Stimulated activated naive CD4-positive, alpha-beta T cell (primary cell): ENCODE data around the gene CD37.
"Not testable (repeated sequence)": the region's sequence is repeated elsewhere in the genome, so short reads cannot be mapped to it uniquely, and the experiment has no call there.

ENCODE experiments used
- DNase-seq, 6 experiments: peaks; one replicate each; lab custom pipeline; 2025; lab: John Stamatoyannopoulos, UW

The CD37 gene

GRCh38 chr19:49347835-49348234 is 12.6 kb downstream of the CD37 start:
- no peak for DNase-seq

- no peak for DNase-seq
These were observed 13.3 kb downstream of the CD37 start for GRCh38 chr19:49348305-49349189.

- no peak for DNase-seq
These were observed 14.4 kb downstream of the CD37 start for GRCh38 chr19:49349567-49349966.

- DNase-seq, result no peak
These were observed 20.7 kb downstream of the CD37 start for GRCh38 chr19:49355909-49356353.

GRCh38 chr19:49356382-49356781 is 21.2 kb downstream of the CD37 start:
- DNase-seq, result no peak

GRCh38 chr19:49357186-49357585 is 22.0 kb downstream of the CD37 start:
- no peak for DNase-seq

- no peak for DNase-seq
These were observed 24.9 kb downstream of the CD37 start for GRCh38 chr19:49359851-49360820.

- DNase-seq, result no peak
These were observed 26.3 kb downstream of the CD37 start for GRCh38 chr19:49361438-49362047.

- peak in 3 of 6 experiments; percentile 10 to 58 (median 19) for DNase-seq
These were observed 27.1 kb downstream of the CD37 start, which contains the start of gene TEAD2 for GRCh38 chr19:49362048-49362928. TEAD2 (minus strand) TSS chr19:49362416; CDS start chr19:49360075, 2,341 bp downstream.

- DNase-seq, result peak in 3 of 6 experiments; percentile 34 to 58 (median 39)
These were observed 27.7 kb downstream of the CD37 start for GRCh38 chr19:49362929-49363267.

GRCh38 chr19:49363268-49364082 is 28.3 kb downstream of the CD37 start, which contains the start of gene DKKL1:
DKKL1 (plus strand) TSS chr19:49363877; CDS start chr19:49363999, 122 bp downstream.
- peak; percentile 29 to 71 (median 59) for DNase-seq

GRCh38 chr19:49364083-49364737 is 29.0 kb downstream of the CD37 start:
- DNase-seq, result no peak

GRCh38 chr19:49366110-49366509 is 30.9 kb downstream of the CD37 start:
- DNase-seq, result no peak

- DNase-seq, result no peak
These were observed 33.6 kb downstream of the CD37 start for GRCh38 chr19:49368711-49369358.

GRCh38 chr19:49371184-49371583 is 36.0 kb downstream of the CD37 start:
- DNase-seq, result no peak

- not testable (repeated sequence) for DNase-seq
These were observed 38.0 kb downstream of the CD37 start for GRCh38 chr19:49373174-49373573.

GRCh38 chr19:49374665-49375434 is 39.6 kb downstream of the CD37 start:
- DNase-seq, result no peak

GRCh38 chr19:49378512-49378911 is 43.3 kb downstream of the CD37 start:
- no peak for DNase-seq
